Right kidney (tissue), 1 donor: Measurements from ENCODE around the gene IMMP2L.

Source experiments
- DNase-seq: peaks from one replicate; pipeline ENCODE4 v3.0.0-alpha.2; 2016

Gene IMMP2L

DNA sequence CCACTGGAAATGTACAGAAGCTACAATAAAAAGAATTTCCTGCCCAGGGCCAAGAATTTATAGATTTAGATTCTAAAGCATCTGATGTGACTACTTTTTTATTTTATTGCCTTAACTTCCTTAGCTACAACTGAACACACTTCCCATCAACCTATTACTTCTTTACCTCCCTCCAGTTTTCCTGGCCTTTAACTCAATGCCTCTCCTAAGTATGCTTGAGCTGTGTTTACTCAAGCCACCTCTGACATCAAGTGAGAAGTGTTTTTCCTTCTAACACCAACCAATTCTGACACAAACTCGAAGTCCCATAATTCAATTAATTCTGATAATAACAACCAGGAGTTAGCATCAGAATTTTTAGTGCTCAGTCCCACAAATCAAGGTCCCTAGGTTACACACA is 170.0 kb downstream of the IMMP2L start:
- no peak for DNase-seq

DNA sequence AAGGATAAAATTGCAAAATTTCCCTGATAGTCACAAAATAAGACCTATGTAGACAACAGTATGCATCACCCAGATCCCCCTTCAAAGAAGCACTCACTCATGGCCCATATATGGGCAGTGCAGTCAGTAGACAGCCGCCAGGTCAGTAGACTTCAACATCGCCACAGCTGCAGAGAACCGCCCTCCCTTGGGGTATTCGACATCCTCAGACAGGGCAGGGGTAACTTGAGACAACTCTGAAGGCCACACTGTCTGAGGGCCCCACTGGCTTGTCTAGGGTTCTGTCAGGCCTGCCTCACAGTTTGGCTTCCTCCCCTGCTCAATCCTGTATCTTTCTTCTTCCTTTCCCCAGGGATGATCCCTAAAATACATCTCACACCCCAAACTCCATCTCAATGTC is 172.3 kb downstream of the IMMP2L start:
- no peak for DNase-seq

DNA sequence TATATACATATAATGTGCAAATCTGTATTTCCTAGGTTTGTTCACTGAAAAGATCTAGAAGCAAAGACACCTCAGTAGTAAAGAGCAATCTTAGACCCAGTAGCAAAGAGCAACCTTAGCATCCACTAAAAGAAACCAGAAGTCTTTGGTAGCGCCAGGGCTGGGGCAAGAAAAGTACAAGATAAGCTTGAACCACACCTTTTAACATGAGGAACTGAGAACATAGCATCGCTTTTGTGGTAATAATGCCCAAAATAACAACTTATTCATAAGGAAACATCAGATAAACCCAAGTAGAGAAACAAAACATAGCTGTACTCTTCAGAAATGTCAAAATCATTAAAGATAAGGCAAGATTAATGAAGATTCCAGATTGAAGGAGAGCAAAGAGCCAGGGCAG is 173.4 kb downstream of the IMMP2L start:
- no peak for DNase-seq

DNA sequence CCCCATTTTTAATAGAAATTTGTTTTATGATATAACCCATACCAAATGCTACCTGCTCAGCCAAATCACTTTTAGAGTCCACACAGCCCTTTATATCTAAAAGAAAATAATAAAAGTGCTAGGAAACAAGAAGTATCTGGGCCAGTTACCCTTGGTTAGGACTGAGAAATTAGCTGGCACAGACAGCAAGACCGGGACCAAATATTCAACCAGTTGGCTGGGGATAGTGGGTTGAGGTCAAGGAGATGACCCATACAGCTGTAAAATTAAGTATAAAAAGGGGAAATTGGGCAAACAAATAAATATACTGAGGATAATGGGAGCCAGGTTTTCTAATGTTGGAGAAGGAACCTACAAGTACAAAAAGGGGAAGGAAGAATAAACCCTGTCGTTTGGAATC is 174.3 kb downstream of the IMMP2L start:
- DNase-seq: no peak

DNA sequence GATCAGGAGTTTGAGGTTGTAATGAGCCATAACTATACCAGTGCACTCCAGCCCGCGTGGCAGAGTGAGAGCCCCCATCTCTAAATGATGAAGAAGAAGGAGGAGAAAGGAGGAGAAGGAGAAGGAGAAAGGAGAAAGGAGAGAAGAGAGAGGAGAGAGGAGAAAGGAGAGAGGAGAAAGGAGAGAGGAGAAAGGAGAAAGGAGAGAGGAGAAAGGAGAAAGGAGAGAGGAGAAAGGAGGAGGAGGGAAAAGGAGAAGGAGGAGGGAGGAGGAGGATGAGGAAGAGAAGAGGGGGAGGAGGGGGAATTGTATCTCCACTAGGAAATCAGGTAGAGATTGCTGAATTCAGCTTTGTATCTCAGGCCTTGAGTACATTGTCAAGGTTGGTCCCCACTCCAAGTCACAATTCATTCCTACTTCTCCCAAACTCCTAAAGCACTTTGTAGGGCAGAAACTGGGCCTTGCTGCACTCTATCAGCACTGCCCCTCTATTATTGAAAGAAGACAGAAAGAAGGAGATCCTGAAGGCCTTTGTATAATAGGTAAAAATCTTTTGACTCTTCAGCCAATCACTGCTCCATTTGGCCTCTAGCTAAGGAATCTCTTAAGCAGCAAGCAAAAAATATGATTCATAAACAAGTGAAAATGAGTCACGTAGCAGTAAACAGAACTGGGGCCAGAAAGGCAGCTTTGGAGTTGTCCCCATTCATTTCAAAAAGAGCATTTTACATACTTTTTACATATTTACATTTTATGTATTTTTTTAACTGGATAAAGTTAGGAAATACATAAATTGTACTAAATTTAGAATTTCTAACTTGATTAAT is 178.0 kb downstream of the IMMP2L start:
- no peak for DNase-seq

DNA sequence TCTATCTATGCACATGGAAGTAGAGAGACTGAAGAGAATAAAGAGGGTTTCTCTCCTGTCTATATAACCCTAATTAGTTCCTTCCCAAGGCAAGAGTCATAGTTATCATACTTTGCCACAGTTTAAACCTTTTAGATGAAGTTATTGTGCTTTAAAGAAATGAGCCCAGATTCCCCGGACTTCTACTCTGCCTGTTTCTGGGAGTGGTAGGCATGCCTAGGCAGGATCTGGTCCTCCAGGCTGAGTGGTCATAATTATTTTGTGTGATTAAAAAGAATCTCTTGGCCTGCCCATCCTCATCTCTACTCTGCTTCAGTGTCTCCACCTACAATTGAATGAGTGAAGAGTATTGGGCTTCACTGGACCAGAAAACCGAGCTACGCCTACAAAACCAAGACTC is 179.2 kb downstream of the IMMP2L start:
- DNase-seq: no peak

DNA sequence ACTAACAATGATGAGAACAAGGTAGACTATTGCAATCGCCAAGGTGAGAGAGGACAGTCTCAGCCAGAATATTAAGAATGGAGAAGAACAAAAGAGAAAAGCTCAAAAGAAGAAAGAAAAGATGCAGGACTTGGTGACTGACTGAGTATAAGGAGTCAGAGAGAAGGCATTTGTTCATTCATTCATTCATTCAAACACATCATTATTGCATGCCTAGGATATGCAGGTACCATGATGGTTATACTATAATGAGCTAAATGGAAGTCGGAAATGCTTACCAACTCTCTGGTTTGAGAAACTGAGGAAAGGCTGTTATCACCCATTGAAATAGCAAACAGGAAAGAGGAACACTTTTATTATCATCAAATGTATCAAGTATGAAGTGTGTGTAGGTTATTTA is 180.7 kb downstream of the IMMP2L start:
- DNase-seq: no peak

DNA sequence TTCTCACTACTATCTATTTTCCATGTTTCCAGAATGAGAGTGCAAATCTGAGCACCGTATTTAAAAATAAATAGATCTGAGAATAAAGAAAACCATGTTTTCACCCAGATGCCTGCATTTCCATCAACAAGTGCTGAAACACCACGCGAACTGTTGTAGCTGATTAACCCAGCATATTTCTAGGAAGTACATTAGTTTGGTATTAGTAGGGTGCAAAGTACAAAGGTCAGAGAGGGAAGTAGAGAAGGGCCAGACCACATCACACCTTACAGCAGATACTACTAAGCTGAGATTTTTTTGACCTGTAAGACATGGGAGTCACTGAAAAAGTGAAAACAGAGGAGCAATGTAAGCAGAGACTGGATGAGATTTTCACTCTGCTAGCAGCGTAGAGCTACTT is 181.3 kb downstream of the IMMP2L start:
- no peak for DNase-seq

DNA sequence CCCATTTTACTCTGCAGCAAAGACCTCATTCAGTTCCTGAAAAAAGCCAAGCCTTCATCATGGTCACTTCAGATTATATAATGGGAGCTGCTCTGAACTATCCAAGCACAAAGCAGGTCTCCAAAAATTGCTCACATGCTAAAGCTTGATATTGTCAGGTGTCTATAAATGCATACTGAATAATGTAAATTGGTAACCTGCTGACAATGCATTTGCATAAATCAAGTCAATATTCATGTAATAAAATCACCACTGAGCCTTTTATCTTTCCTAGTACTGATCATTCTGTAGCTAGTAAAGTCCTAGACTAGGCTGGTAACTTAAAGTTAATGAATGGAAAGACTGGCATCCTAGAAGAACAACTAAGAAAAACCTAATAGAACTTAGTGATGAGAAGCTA is 188.3 kb downstream of the IMMP2L start:
- no peak for DNase-seq

DNA sequence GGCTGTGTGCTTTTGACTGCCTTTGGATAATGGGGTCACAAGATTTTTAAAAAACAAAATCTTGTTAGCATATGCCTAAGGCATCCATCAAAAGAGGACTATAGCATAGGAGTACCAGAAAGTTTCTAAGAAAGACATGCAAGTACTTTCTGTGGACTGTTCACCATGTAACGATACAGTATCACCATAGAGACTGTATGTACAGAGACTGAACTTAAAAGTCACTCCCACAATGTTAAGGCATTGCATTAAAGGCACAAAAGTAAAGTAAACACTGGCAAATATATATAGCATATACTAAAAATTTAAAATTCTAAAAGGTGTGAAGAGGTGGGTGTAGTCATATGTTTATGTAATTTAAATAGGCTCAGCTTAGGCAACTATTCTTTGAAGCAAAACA is 190.9 kb downstream of the IMMP2L start:
- DNase-seq: no peak

DNA sequence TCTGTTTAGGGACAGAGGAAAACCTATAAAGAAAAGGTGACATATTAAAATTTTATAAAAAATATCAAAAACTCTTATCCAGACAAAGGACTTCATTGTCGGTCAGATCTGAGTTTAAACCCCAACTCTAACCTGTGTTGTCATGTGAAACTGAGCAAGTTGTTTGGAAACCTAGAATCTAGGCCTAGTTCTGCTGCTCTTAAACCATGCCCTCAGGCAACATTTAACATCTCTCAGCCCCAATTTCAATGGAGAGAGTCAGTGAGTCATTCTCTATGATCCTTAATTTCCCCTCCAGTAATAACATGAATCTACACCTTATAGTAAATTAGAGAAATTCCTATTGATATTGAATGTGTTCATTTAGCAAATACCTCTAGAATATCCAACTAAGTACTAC is 192.3 kb downstream of the IMMP2L start:
- DNase-seq: no peak

DNA sequence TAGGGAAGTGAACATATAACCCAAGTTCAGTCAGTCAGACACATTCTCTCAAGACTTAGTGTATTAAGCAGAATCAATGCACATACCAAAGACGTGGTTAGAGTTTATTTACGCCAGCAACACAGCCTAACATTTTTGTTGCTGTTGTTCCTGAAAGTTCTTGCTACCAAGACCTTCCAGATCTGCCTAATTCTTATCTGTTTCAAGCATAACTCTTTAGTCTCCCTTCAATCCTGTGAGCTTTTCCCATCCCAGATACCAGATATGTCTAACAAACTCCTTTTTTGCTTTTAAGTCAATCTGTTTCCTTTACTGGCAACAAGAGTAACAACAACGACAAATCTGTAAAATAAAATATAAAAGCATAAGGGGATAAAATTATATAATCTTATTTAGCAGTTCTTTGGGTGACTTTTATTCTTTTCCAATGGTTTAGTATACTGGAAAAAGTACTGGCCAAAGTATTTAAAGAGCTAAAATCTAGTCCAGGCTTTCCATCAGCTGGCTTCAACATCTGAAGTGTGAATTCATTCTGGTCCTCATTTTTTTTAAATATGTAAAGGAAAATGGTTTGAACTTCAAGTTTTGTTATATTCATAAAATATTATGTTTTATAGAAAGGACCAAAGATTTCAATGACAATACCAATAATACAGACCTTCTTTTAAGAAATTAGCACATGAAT is 193.8 kb downstream of the IMMP2L start:
- DNase-seq: no peak

DNA sequence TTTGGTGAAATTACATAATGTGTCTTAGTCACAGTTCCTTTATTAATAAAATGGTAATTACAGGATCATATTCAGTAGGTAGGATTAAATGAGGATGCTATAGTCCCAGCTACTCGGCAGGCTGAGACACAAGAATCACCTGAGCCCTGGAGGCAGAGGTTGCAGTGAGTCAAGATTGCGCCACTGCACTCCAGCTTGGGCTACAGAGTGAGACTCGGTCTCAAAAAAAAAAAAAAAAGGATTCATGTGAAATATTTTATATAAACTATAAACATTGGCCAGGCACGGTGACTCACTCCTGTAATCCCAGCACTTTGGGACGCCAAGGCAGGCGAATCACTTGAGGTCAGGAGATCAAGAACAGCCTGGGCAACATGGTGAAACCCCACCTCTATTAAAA is 197.9 kb downstream of the IMMP2L start:
- DNase-seq: no peak

DNA sequence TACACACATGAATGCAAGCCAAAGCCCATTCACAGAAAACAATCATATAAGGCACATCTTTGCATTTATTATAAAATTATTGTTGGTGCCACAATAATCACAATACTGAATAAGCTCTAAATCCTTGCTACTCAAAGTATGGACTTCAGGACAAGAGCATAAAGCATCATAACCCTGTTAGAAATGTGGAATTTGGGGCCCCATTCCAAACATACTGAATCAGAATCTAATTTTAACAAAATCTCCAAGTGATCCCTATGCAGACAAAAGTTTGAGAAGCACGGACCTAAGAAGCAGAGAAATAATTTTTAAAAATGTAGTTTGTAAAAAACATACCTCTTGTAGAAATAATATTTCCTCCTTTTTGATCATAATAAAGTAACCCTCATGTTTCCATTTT is 199.2 kb downstream of the IMMP2L start:
- no peak for DNase-seq

DNA sequence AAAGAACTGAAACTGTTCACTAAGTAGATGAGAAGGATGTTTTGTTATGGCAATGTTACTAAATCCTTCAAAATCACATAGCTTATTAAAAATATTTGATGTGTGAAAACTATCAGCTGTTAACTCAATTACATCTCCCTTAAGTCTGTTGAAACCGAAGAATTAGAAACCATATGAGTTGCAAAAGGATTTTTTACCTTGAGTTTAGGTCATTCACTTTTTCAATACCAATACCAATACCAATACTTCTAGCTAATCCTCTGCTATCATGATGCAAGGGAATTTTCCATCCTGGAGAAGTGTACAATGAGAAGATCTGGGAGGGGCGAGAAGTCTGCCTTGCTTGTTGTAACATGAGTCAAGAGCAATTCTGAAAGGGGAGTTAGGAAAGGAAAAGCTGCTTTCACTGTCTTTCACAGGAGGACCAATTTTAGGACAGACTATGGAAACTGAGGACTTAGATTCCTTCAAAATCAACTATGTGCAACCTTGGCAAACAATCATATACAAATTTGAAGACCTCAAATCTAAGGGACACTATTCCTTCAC is 199.7 kb downstream of the IMMP2L start:
- no peak for DNase-seq

DNA sequence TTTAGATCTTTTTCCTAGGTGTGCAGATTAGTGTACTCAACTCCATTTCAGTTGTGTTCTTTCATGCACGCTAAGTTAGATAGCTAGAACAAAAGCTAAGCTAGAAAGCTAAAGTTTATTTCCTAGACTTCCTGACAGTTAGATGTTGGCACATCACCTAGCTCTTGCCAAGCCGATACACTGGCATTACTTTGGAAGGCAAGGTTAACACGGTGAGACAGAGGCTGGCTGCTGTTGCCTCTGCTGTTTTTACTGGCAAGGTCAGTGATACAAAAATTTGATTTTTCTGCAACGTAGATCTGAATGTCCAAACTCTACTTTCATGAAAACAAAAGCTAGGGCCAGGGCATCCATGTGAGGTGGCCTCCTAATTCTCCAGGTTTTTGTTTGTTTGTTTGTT is 203.4 kb downstream of the IMMP2L start:
- no peak for DNase-seq

DNA sequence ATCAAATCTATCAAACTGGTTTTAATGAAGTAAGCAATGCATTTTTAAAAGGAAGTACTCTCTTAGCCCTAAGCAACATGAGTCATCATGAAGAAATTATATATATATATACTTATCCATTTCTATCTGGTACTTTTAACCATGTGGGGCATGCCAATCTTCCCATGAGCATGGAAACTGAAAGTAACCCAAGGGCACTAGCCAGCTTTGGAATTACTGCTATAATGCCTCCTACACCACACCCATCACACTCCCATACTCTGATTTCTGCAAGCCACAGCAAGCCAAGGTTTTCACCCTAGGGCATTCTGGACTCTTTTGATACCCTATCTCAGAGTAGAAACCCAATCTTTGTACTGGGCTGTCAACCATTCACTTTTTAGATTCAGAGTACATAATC is 204.6 kb downstream of the IMMP2L start:
- DNase-seq: no peak

DNA sequence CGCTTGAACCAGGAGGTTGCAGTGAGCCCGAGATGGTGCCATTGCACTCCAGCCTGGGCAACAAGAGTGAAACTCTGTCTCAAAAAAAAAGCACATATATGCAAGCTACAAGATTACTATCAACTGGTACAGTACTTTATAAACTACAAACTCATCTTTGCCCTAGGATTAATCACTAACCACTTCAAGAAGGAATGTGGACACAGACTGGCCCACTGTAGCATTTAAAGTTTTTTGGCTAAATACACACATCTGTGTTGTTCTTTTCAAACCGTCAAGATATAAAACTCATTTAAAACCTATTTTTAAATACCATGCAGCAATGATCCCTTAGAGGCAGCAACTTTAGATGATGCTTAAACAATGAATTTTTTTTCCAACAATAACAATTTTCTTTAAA is 205.4 kb downstream of the IMMP2L start:
- DNase-seq: no peak

DNA sequence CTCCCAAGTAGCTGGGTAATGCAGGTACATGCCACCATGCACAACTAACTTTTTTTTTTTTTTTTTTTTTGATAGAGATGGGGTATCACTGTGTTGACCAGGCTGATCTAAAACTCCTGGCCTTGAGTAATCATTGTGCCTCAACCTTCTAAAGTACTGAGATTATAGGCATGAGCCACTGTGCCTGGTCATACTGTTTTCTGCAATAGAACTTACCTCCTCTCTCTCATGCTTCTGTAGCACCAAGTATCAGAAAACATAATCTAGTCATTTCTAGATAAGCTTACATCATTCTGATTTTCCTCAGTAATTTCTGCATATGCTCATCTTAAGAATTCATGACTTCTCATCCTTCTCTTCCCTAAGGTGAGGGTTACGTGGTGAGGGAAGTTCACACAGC is 210.0 kb downstream of the IMMP2L start:
- DNase-seq: no peak

DNA sequence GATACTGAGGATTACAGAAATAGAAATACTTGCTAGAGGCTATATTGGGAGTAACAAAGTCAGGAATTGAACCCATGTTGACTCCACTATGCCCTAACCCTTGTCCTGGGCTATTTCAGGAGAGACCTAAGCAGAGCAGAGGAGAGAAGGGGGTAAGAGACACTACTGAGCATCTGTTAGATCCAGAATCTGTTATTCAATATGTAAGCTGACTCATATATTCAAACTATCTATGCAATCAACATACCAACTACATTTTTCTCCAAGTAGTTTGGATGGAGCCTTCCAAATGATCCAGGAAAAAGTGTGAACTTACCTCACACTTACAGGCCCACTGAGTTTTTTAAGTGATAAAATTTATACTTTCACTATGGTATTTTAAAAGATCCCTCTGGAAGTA is 216.1 kb downstream of the IMMP2L start:
- DNase-seq: no peak

DNA sequence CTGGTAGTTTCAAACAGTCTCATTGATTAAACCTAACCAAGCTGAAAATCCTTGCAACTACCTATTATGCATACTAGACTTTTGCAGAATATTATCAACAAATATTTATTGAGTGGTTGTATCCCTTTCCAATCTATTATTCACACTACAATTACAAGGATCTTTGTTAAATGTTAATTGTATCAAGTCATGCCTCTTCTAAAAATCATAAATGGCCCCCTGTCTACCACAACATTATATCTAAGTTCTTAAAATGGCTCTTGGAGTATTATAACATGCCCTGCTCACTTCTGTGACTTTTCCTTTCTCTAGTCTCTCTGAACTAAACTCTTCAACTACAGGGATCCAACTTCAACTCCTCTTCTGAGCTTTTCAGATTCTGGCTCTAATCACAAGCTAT is 219.3 kb downstream of the IMMP2L start:
- no peak for DNase-seq

DNA sequence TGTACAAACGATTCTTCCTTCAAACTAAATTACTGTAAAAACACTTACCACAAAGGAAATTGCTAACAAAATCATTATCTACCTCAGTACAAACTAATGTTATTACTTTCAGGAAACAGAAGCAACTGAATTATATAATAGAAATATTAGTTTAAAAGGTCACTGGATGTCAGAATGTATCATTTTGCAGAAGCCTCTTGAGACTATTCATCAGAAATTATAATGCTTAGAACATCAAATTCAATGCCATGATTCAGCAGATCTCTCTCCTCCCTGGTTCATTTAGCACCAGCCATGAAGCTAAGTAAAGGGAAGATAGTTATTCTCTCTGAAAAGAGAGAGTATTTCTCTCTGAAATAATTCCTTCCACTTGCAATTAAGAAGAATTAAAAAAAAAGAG is 223.3 kb downstream of the IMMP2L start:
- DNase-seq: no peak

DNA sequence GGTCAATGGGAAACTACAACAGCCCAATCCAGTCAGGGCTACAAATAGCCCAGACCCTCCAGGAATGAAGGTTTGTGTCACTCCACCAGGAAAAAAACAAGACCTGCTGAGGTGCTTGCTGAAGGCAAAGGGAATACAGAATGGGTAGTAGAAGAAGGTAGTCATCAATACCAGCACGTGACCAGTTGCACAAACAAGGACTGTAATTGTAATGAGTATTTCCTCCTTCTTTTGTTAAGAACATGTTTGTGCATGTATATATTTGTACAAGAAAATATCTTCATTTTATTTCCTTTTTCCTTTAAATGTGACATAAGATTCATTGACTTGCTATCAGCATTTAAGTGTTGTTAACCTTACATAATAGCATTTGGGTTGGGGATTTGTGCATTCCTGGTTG is 229.3 kb downstream of the IMMP2L start:
- no peak for DNase-seq

DNA sequence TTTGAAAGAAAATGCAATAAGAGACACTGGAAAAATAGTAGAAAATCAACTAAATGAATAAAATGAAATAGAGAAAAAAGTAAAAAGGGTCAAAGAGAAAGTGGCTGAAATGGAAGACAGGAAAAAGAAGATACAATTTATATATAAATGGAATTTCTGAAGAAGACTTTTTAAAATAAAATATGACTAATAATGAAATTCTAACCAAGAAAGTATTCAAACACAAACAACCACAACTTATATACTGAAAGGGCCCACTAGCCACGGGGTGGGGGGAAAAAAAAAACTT is 232.1 kb downstream of the IMMP2L start:
- no peak for DNase-seq
